ENCODE results near the gene SESN2. TPM values are rescaled to one million over a fixed set of nuclear protein-coding genes. Genes with fewer than 3 reads are reported as not detected.

The SESN2 gene
- total RNA-seq: 10 to 100 TPM; 14.6 to 16.0 TPM

- H3K9me3 Mint-ChIP-seq: no peaks in the 10 kb centered on the region
- ATAC-seq (ENCODE audit: low read depth) (peak; percentile 88), DNase-seq (peak; percentile 99)
- H3K4me1 Mint-ChIP-seq: peaks cover 32% of the 10 kb centered on the region
- H3K36me3 Mint-ChIP-seq: peaks cover 3% of the 10 kb centered on the region
- no peaks in the 10 kb centered on the region for H3K27me3 Mint-ChIP-seq
- H3K4me3 Mint-ChIP-seq: peak within 1 kb of the TSS; percentile 79
- peak within 1 kb of the TSS; percentile 98 for H3K27ac Mint-ChIP-seq
- POLR2A ChIA-PET: interaction anchor here (0.5 to 7.1 kb wide), 18 partner anchors 11 to 436 kb away, joined by 3 to 122 read pairs (median 4); partner anchors contain the start of genes ATP5IF1, MED18, PHACTR4 and TAF12
Observed at GRCh38 chr1:28259252-28259933, at the start of gene SESN2. TSS of gene SESN2 (plus strand) at chr1:28259518. CDS start at chr1:28259848, 330 bp downstream.

- Mint-ChIP-seq H3K27me3 (no peaks in the 10 kb centered on the region), H3K9me3 (no peaks in the 10 kb centered on the region), H3K4me3 (no peak overlapping the region), H3K27ac (no peak overlapping the region), H3K4me1 (peaks cover 7% of the 10 kb centered on the region), H3K36me3 (peaks cover 8% of the 10 kb centered on the region)
- POLR2A ChIA-PET: interaction anchor here (0.7 to 1.7 kb wide), 3 partner anchors 10 to 249 kb away, joined by 3 to 6 read pairs (median 4); no protein-coding TSS in a partner anchor
- ATAC-seq (ENCODE audit: low read depth) (no peak), DNase-seq (no peak)
Observed at GRCh38 chr1:28209700-28210099, 49.6 kb upstream of the SESN2 start.

- no peak for DNase-seq
- Mint-ChIP-seq H3K27me3 (no peaks in the 10 kb centered on the region), H3K27ac (no peak overlapping the region), H3K4me3 (no peak overlapping the region), H3K4me1 (peaks cover 5% of the 10 kb centered on the region), H3K9me3 (no peaks in the 10 kb centered on the region), H3K36me3 (peaks cover 6% of the 10 kb centered on the region)
- ATAC-seq (ENCODE audit: low read depth): no peak
- POLR2A ChIA-PET: interaction anchor here (0.6 to 0.9 kb wide), 2 partner anchors 125 to 229 kb away, joined by 3 to 4 read pairs; partner anchors contain the start of gene EYA3
Observed at GRCh38 chr1:28213315-28213714, 46.0 kb upstream of the SESN2 start.

GRCh38 chr1:28229089-28229488 is 30.2 kb upstream of the SESN2 start:
- POLR2A ChIA-PET: no interaction called here
- ATAC-seq (ENCODE audit: low read depth) (no peak), DNase-seq (no peak)
- no peak overlapping the region for H3K27ac Mint-ChIP-seq
- no peak overlapping the region for H3K4me3 Mint-ChIP-seq
- peaks cover 20% of the 10 kb centered on the region for H3K36me3 Mint-ChIP-seq
- H3K9me3 Mint-ChIP-seq: no peaks in the 10 kb centered on the region
- H3K4me1 Mint-ChIP-seq: peaks cover 11% of the 10 kb centered on the region
- no peaks in the 10 kb centered on the region for H3K27me3 Mint-ChIP-seq

- ATAC-seq (ENCODE audit: low read depth) (no peak), DNase-seq (no peak)
- Mint-ChIP-seq H3K36me3 (peaks cover 17% of the 10 kb centered on the region), H3K9me3 (no peaks in the 10 kb centered on the region), H3K4me1 (peaks cover 11% of the 10 kb centered on the region), H3K27ac (no peak overlapping the region), H3K4me3 (no peak overlapping the region), H3K27me3 (no peaks in the 10 kb centered on the region)
- POLR2A ChIA-PET: no interaction called here
Observed at GRCh38 chr1:28229996-28230395, 29.3 kb upstream of the SESN2 start.

- no peaks in the 10 kb centered on the region for H3K9me3 Mint-ChIP-seq
- peak within 1 kb of the TSS; percentile 98 for H3K4me3 Mint-ChIP-seq
- peak within 1 kb of the TSS; percentile 95 for H3K27ac Mint-ChIP-seq
- H3K27me3 Mint-ChIP-seq: no peaks in the 10 kb centered on the region
- ATAC-seq (ENCODE audit: low read depth) (peak; percentile 56), DNase-seq (peak; percentile 90)
- peaks cover 7% of the 10 kb centered on the region for H3K36me3 Mint-ChIP-seq
- POLR2A ChIA-PET: interaction anchor here (0.6 to 4.9 kb wide), 3 partner anchors 15 to 434 kb away, joined by 3 to 77 read pairs (median 4); no protein-coding TSS in a partner anchor
- peaks cover 10% of the 10 kb centered on the region for H3K4me1 Mint-ChIP-seq
Observed at GRCh38 chr1:28232558-28233263, 26.6 kb upstream of the SESN2 start, which contains the start of gene DNAJC8. TSS of gene DNAJC8 (minus strand) at chr1:28233029. CDS start at chr1:28232998, 31 bp downstream.

GRCh38 chr1:28233264-28233606 is 26.1 kb upstream of the SESN2 start:
- H3K27ac Mint-ChIP-seq: no peak overlapping the region
- H3K4me1 Mint-ChIP-seq: peaks cover 10% of the 10 kb centered on the region
- no peaks in the 10 kb centered on the region for H3K9me3 Mint-ChIP-seq
- DNase-seq (no peak), ATAC-seq (ENCODE audit: low read depth) (no peak)
- H3K27me3 Mint-ChIP-seq: no peaks in the 10 kb centered on the region
- POLR2A ChIA-PET: interaction anchor here (0.6 to 4.9 kb wide), 2 partner anchors 14 to 435 kb away, joined by 3 to 77 read pairs; no protein-coding TSS in a partner anchor
- peak overlapping the region; percentile 23 for H3K4me3 Mint-ChIP-seq
- H3K36me3 Mint-ChIP-seq: peaks cover 7% of the 10 kb centered on the region

GRCh38 chr1:28235755-28236655 is 23.3 kb upstream of the SESN2 start, which contains the start of gene ATP5IF1:
TSS of gene ATP5IF1 (plus strand) at chr1:28236124. CDS start at chr1:28236184, 60 bp downstream.
- Mint-ChIP-seq H3K27ac (no peak within 1 kb of the TSS), H3K36me3 (peaks cover 5% of the 10 kb centered on the region), H3K4me3 (no peak within 1 kb of the TSS), H3K9me3 (no peaks in the 10 kb centered on the region), H3K27me3 (no peaks in the 10 kb centered on the region), H3K4me1 (peaks cover 7% of the 10 kb centered on the region)
- ATAC-seq (ENCODE audit: low read depth) (peak; percentile 98), DNase-seq (peak; percentile 88)
- POLR2A ChIA-PET: interaction anchor here (0.6 to 4.9 kb wide), 13 partner anchors 8 to 557 kb away, joined by 3 to 77 read pairs (median 4); partner anchors contain the start of genes EYA3, MED18, RNU11 and SESN2

GRCh38 chr1:28236656-28237322 is 22.5 kb upstream of the SESN2 start:
- Mint-ChIP-seq H3K27ac (no peak overlapping the region), H3K36me3 (peaks cover 5% of the 10 kb centered on the region), H3K4me3 (no peak overlapping the region), H3K27me3 (no peaks in the 10 kb centered on the region), H3K4me1 (peaks cover 6% of the 10 kb centered on the region), H3K9me3 (no peaks in the 10 kb centered on the region)
- POLR2A ChIA-PET: interaction anchor here (0.8 to 4.9 kb wide), 9 partner anchors 7 to 345 kb away, joined by 3 to 77 read pairs (median 4); partner anchors contain the start of genes MED18 and TRNAU1AP
- DNase-seq: no peak
- ATAC-seq (ENCODE audit: low read depth): no peak

GRCh38 chr1:28239004-28239403 is 20.3 kb upstream of the SESN2 start:
- H3K4me1 Mint-ChIP-seq: peaks cover 13% of the 10 kb centered on the region
- H3K4me3 Mint-ChIP-seq: no peak overlapping the region
- H3K27me3 Mint-ChIP-seq: no peaks in the 10 kb centered on the region
- H3K27ac Mint-ChIP-seq: no peak overlapping the region
- no peak for DNase-seq
- ATAC-seq (ENCODE audit: low read depth): no peak
- POLR2A ChIA-PET: interaction anchor here (0.6 to 1.0 kb wide), 3 partner anchors 73 to 622 kb away, joined by 3 to 6 read pairs (median 5); no protein-coding TSS in a partner anchor
- no peaks in the 10 kb centered on the region for H3K9me3 Mint-ChIP-seq
- peaks cover 2% of the 10 kb centered on the region for H3K36me3 Mint-ChIP-seq

- Mint-ChIP-seq H3K4me1 (peaks cover 22% of the 10 kb centered on the region), H3K4me3 (no peak overlapping the region), H3K36me3 (peaks cover 2% of the 10 kb centered on the region), H3K27ac (no peak overlapping the region), H3K27me3 (no peaks in the 10 kb centered on the region), H3K9me3 (no peaks in the 10 kb centered on the region)
- no peak for DNase-seq
- POLR2A ChIA-PET: no interaction called here
- ATAC-seq (ENCODE audit: low read depth): no peak
Observed at GRCh38 chr1:28240024-28240423, 19.3 kb upstream of the SESN2 start.

GRCh38 chr1:28241638-28242241 is 17.6 kb upstream of the SESN2 start:
- peaks cover 27% of the 10 kb centered on the region for H3K4me1 Mint-ChIP-seq
- no peaks in the 10 kb centered on the region for H3K27me3 Mint-ChIP-seq
- no peaks in the 10 kb centered on the region for H3K9me3 Mint-ChIP-seq
- POLR2A ChIA-PET: no interaction called here
- ATAC-seq (ENCODE audit: low read depth): no peak
- no peak overlapping the region for H3K4me3 Mint-ChIP-seq
- H3K36me3 Mint-ChIP-seq: peaks cover 2% of the 10 kb centered on the region
- no peak for DNase-seq
- no peak overlapping the region for H3K27ac Mint-ChIP-seq

Data from activated naive CD8-positive, alpha-beta T cell treated with anti-CD3 and anti-CD28 coated beads, Interleukin-2, amount 10 ng/mL, durations not matched to agents 7 days and 5 days (primary cell).